IMR-90 (cell line): ENCODE results near the gene SLC40A1.

Experiments used
- BHLHE40 ChIP-seq: fragments of 150-350 bp; IDR thresholded peaks from 2 replicates; pipeline ENCODE4 v1.6.1; 2016; ENCODE audit warnings: mild to moderate bottlenecking, low read depth, low read length
- CEBPB ChIP-seq: IDR thresholded peaks from 2 replicates; pipeline ENCODE4 v1.6.1; 2012; ENCODE audit warnings: low read depth, low read length, improper control_type of control experiment
- CHD1 ChIP-seq: IDR thresholded peaks from 2 replicates; pipeline ENCODE4 v1.6.1; 2012; ENCODE audit warnings: low read depth, low read length, improper control_type of control experiment
- MAZ ChIP-seq: IDR thresholded peaks from 2 replicates; pipeline ENCODE4 v1.6.1; 2012; ENCODE audit warnings: low read depth, mild to moderate bottlenecking, low read length, improper control_type of control experiment, moderate library complexity, borderline replicate concordance
- MXI1 ChIP-seq: IDR thresholded peaks from 2 replicates; pipeline ENCODE4 v1.6.1; 2012; ENCODE audit warnings: low read depth, mild to moderate bottlenecking, low read length, moderate library complexity, borderline replicate concordance
- NFE2L2 ChIP-seq: fragments of 150-350 bp; IDR thresholded peaks from 2 replicates; pipeline ENCODE4 v1.6.1; 2016; ENCODE audit warnings: low read depth, mild to moderate bottlenecking, low read length
- POLR2A ChIP-seq: IDR thresholded peaks from 2 replicates; pipeline ENCODE4 v1.6.1; 2012; ENCODE audit warnings: mild to moderate bottlenecking, low read depth, low read length
- RAD21 ChIP-seq: IDR thresholded peaks from 2 replicates; pipeline ENCODE4 v1.6.1; 2012; ENCODE audit warnings: low read length, improper control_type of control experiment
- RCOR1 ChIP-seq: IDR thresholded peaks from 2 replicates; pipeline ENCODE4 v1.6.1; 2012; ENCODE audit warnings: mild to moderate bottlenecking, low read length, improper control_type of control experiment; ENCODE audit not compliant: insufficient replicate concordance
- RFX5 ChIP-seq: IDR thresholded peaks from 2 replicates; pipeline ENCODE4 v1.8.0; 2012; ENCODE audit warnings: low read depth, mild to moderate bottlenecking, low read length, moderate library complexity
- SMC3 ChIP-seq: fragments of 150-350 bp; IDR thresholded peaks from 2 replicates; pipeline ENCODE4 v1.6.1; 2016; ENCODE audit warnings: low read depth, mild to moderate bottlenecking, antibody characterized with exemption, low read length, moderate library complexity
- TF ChIP-seq, protein P1 (sequence below): conservative IDR thresholded peaks from 2 replicates; pipeline ENCODE4 v1.5.1; 2012; ENCODE audit warnings: mild to moderate bottlenecking, low read depth, low read length, improper control_type of control experiment
- TF ChIP-seq, protein P2 (sequence below): fragments of 150-350 bp; IDR thresholded peaks from 2 replicates; pipeline ENCODE4 v1.6.1; 2016; ENCODE audit warnings: low read depth, mild to moderate bottlenecking, low read length, moderate library complexity, borderline replicate concordance

GRCh38 chr2:189553504-189554088 lies 27.0 kb downstream of the SLC40A1 start:
- no peak for TF ChIP-seq RAD21
- TF ChIP-seq, protein P1, sequence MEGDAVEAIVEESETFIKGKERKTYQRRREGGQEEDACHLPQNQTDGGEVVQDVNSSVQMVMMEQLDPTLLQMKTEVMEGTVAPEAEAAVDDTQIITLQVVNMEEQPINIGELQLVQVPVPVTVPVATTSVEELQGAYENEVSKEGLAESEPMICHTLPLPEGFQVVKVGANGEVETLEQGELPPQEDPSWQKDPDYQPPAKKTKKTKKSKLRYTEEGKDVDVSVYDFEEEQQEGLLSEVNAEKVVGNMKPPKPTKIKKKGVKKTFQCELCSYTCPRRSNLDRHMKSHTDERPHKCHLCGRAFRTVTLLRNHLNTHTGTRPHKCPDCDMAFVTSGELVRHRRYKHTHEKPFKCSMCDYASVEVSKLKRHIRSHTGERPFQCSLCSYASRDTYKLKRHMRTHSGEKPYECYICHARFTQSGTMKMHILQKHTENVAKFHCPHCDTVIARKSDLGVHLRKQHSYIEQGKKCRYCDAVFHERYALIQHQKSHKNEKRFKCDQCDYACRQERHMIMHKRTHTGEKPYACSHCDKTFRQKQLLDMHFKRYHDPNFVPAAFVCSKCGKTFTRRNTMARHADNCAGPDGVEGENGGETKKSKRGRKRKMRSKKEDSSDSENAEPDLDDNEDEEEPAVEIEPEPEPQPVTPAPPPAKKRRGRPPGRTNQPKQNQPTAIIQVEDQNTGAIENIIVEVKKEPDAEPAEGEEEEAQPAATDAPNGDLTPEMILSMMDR = no peak
- no peak for TF ChIP-seq POLR2A
- TF ChIP-seq RCOR1 = no peak
- TF ChIP-seq CHD1 = no peak
- TF ChIP-seq RFX5 = no peak
- no peak for TF ChIP-seq BHLHE40
- no peak for TF ChIP-seq CEBPB
- no peak for TF ChIP-seq SMC3
- no peak for TF ChIP-seq MXI1
- TF ChIP-seq, protein P2, sequence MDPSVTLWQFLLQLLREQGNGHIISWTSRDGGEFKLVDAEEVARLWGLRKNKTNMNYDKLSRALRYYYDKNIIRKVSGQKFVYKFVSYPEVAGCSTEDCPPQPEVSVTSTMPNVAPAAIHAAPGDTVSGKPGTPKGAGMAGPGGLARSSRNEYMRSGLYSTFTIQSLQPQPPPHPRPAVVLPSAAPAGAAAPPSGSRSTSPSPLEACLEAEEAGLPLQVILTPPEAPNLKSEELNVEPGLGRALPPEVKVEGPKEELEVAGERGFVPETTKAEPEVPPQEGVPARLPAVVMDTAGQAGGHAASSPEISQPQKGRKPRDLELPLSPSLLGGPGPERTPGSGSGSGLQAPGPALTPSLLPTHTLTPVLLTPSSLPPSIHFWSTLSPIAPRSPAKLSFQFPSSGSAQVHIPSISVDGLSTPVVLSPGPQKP = no peak
- no peak for TF ChIP-seq MAZ
- no peak for TF ChIP-seq NFE2L2
